Body of pancreas (tissue), 4 donors: ENCODE data around the gene PLPP1. TPM values are rescaled to one million over a fixed set of nuclear protein-coding genes. Genes with fewer than 3 reads are reported as not detected.

Experiments
- ATAC-seq: fragments of 150-250 bp; one replicate; pipeline ENCODE4 v1.9.1; 2016
- DNase-seq, 4 donors: peaks; one replicate each; pipeline ENCODE4 v3.0.0-alpha.2; 2019
- H3K27ac ChIP-seq, 4 donors: fragments of 200-600 bp; sonication (generic); 1 replicate in 3 of 4; 2 replicates in 1 of 4; pipeline versions ENCODE4 v1.5.1 to v1.6.1; 2016 to 2019; ENCODE audit warnings: mild to moderate bottlenecking in 1 of 4, mixed read lengths in 1 of 4, moderate library complexity in 1 of 4
- H3K27me3 ChIP-seq, 2 donors: fragments of 200-600 bp; sonication (generic); one replicate each; pipeline ENCODE4 v1.6.0; 2016; ENCODE audit warnings: mild to moderate bottlenecking in 1 of 2
- H3K36me3 ChIP-seq, 2 donors: fragments of 200-600 bp; sonication (generic); replicated peaks in 1 of 2; 2 replicates each; pipeline ENCODE4 v1.5.1; 2016; ENCODE audit warnings: low read depth in 2 of 2; ENCODE audit not compliant: insufficient read depth in 1 of 2
- H3K4me1 ChIP-seq: fragments of 200-600 bp; sonication (generic); one replicate; pipeline ENCODE4 v1.6.0; 2016
- H3K4me3 ChIP-seq, 2 donors: fragments of 200-600 bp; sonication (generic); 1 replicate in 1 of 2; 2 replicates in 1 of 2; pipeline ENCODE4 v1.5.1; 2016 to 2019
- H3K9me3 ChIP-seq, 3 donors: fragments of 200-600 bp; sonication (generic); 1 replicate in 2 of 3; 2 replicates in 1 of 3; pipeline ENCODE4 v1.5.1; 2016
- POLR2A ChIP-seq, 3 donors: fragments of 450-650 bp; IDR thresholded peaks; one replicate each; pipeline ENCODE4 v1.6.1; 2016; ENCODE audit warnings: antibody characterized with exemption in 3 of 3, mild to moderate bottlenecking in 2 of 3
- WGBS, 2 donors: methylation state at CpG; one replicate each; pipeline ENCODE4 v1.1.5; 2017; 5-methylcytosine and 5-hydroxymethylcytosine counted together
- intact Hi-C: fragments of 100-400 bp; cut with DNase I; formaldehyde crosslinking; loops from one replicate; pipeline ENCODE4 v1.15.1; 2023
- total RNA-seq, 2 donors: library from RNA; depleted of rRNA; stranded (reverse); fragments of >200 nt; gene quantifications; one replicate each; pipeline ENCODE4 v1.1.0, GENCODE V29; 2016
- TF ChIP-seq, protein P1 (sequence below), 7 experiments: fragments of 450-650 bp in 4 of 7; fragments of 200-600 bp in 3 of 7; sonication (generic) in 3 of 7; IDR thresholded peaks; one replicate each; pipeline ENCODE4 v1.5.1; 2016 to 2019; ENCODE audit warnings: antibody characterized with exemption in 7 of 7

PLPP1 gene
- total RNA-seq, 2 donors from 2014 or later: 88.2 to 227 TPM

DNA sequence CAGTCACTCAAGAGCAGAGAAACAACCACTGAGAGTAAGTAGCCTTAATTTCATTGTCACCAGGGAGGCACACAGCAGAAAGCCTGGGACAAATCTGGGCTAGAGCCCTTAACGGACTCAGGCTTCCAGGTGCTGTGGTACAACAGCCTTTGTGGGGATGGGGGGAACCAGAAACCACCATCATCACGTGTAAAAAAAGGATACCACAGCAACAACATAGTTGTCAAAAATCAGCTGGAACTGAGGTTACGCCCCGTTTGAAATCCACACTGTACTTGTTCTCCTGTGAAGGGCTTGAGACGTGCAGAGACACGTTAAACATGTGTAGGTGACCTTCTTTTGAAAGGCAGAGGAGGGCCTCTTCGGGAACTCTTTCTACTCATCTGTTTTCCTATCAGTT, 16.6 kb upstream of the PLPP1 start:
- H3K27ac ChIP-seq: no peak overlapping the region
- 75 to 79% methylated on average over 7 of the region's 7 CpGs for WGBS, 2 donors
- TF ChIP-seq, protein P1, sequence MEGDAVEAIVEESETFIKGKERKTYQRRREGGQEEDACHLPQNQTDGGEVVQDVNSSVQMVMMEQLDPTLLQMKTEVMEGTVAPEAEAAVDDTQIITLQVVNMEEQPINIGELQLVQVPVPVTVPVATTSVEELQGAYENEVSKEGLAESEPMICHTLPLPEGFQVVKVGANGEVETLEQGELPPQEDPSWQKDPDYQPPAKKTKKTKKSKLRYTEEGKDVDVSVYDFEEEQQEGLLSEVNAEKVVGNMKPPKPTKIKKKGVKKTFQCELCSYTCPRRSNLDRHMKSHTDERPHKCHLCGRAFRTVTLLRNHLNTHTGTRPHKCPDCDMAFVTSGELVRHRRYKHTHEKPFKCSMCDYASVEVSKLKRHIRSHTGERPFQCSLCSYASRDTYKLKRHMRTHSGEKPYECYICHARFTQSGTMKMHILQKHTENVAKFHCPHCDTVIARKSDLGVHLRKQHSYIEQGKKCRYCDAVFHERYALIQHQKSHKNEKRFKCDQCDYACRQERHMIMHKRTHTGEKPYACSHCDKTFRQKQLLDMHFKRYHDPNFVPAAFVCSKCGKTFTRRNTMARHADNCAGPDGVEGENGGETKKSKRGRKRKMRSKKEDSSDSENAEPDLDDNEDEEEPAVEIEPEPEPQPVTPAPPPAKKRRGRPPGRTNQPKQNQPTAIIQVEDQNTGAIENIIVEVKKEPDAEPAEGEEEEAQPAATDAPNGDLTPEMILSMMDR (IDR thresholded peaks at IDR 0.05): no peak
- TF ChIP-seq POLR2A (IDR thresholded peaks at IDR 0.05): no peak
- intact Hi-C loops: no loop called here
- DNase-seq: no peak
- ATAC-seq: no peak
- H3K36me3 ChIP-seq: no peaks in the 10 kb centered on the region
- H3K27me3 ChIP-seq: no peaks in the 10 kb centered on the region
- no peaks in the 10 kb centered on the region for H3K9me3 ChIP-seq
- peaks cover 5% of the 10 kb centered on the region for H3K4me1 ChIP-seq
- no peak overlapping the region for H3K4me3 ChIP-seq

DNA sequence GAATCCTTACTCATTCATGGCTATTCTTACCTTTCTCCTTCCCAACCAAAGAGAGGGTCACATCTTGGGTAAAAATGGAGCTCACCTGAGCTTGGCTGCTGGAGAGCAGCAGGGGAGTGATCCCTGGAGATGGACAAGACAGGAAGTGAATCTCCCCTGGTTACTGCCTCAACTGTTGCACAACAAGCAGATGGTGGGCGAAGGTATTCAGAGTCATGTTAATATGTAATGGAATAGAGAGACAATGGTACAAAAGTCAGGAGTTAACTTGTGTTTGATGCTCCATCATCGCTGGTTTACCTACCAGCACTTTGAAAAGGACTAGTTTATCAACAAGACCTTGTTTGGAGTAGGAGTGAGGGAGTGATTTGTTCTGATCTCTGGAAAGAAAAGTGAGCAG, 13.0 kb upstream of the PLPP1 start:
- Histone ChIP-seq H3K9me3 (no peaks in the 10 kb centered on the region), H3K4me1 (peaks cover 5% of the 10 kb centered on the region), H3K4me3 (no peak overlapping the region), H3K36me3 (no peaks in the 10 kb centered on the region), H3K27me3 (no peaks in the 10 kb centered on the region), H3K27ac (no peak overlapping the region)
- no peak for DNase-seq
- 76 to 91% methylated on average over 2 of the region's 2 CpGs for WGBS, 2 donors
- ATAC-seq: no peak
- no peak for TF ChIP-seq POLR2A (IDR thresholded peaks at IDR 0.05)
- TF ChIP-seq, protein P1 (IDR thresholded peaks at IDR 0.05): no peak
- intact Hi-C loops: no loop called here

DNA sequence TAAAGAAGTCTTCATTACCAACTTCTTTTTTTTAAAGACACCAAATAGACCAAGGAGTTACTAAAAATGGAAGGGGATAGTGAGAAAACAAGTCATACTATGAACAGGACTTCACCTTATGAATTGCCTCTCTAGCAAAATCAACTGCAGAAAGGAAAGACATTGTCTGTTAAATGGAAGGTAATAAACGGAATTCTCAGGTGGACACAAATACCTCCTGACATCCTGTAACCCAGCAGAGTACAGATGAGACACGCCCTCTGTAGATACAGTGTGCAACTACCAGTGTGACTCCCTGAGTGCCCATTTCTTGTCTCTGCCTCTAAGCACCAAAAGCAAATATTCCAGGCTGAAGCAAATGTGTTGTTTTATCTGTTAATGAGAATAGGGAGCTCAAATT, 12.2 kb upstream of the PLPP1 start:
- intact Hi-C loops: no loop called here
- Histone ChIP-seq H3K4me3 (no peak overlapping the region), H3K27me3 (no peaks in the 10 kb centered on the region), H3K27ac (no peak overlapping the region), H3K9me3 (no peaks in the 10 kb centered on the region), H3K4me1 (peaks cover 5% of the 10 kb centered on the region), H3K36me3 (no peaks in the 10 kb centered on the region)
- DNase-seq (peak; percentile 29 to 51 (median 46)), ATAC-seq (peak; percentile 76)
- TF ChIP-seq, protein P1 (IDR thresholded peaks at IDR 0.05): peak; percentile 10 to 46 (median 29)
- no peak for TF ChIP-seq POLR2A (IDR thresholded peaks at IDR 0.05)
- 17% methylated on average over 2 of the region's 2 CpGs for WGBS, 2 donors

- intact Hi-C loops: no loop called here
- TF ChIP-seq, protein P1 (IDR thresholded peaks at IDR 0.05): no peak
- TF ChIP-seq POLR2A (IDR thresholded peaks at IDR 0.05): no peak
- DNase-seq: no peak
- H3K27ac ChIP-seq: no peak overlapping the region
- H3K9me3 ChIP-seq: no peaks in the 10 kb centered on the region
- H3K4me3 ChIP-seq: no peak overlapping the region
- no peaks in the 10 kb centered on the region for H3K36me3 ChIP-seq
- no peaks in the 10 kb centered on the region for H3K27me3 ChIP-seq
- peaks cover 5% of the 10 kb centered on the region for H3K4me1 ChIP-seq
- 63 to 80% methylated on average over 2 of the region's 2 CpGs for WGBS, 2 donors
- ATAC-seq: no peak
Observed at GRCh38 chr5:55544341-55544740, 9.6 kb upstream of the PLPP1 start.

DNA sequence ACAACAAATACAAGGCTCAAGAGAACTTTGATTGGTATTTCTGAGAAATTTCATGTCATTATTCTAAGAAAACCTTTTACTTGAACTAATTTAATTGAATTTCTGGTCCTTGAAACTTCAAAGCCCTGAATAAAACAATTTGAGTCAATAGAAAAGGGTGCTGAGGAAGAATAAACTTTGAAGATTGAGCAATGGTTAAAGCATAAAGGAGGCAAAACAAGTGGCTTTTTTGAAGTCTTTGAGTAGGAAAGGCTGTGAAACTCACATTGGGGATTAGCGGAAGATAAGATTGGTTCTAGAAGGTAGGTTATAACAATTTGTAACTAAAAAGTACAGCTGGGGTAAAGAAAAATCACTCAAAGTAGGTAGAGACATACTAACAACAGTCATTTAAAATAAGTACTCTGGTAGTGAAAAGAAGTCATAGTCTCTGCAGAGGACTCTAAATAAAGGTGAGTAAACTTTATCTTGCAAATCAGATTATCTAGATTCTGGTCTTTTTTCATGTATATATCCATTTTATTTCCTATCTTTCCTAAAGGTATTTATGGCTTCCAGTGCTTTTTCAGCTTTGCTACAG, 6.4 kb upstream of the PLPP1 start:
- no peaks in the 10 kb centered on the region for H3K36me3 ChIP-seq
- 88 to 95% methylated on average over 1 of the region's 1 CpG for WGBS, 2 donors
- no peak overlapping the region for H3K27ac ChIP-seq
- TF ChIP-seq POLR2A (IDR thresholded peaks at IDR 0.05): no peak
- TF ChIP-seq, protein P1 (IDR thresholded peaks at IDR 0.05): no peak
- H3K9me3 ChIP-seq: no peaks in the 10 kb centered on the region
- no peaks in the 10 kb centered on the region for H3K27me3 ChIP-seq
- no peaks in the 10 kb centered on the region for H3K4me1 ChIP-seq
- no peak for ATAC-seq
- no peak for DNase-seq
- H3K4me3 ChIP-seq: no peak overlapping the region
- intact Hi-C loops: no loop called here
